ENCODE data around the gene MYOD1.

DNA sequence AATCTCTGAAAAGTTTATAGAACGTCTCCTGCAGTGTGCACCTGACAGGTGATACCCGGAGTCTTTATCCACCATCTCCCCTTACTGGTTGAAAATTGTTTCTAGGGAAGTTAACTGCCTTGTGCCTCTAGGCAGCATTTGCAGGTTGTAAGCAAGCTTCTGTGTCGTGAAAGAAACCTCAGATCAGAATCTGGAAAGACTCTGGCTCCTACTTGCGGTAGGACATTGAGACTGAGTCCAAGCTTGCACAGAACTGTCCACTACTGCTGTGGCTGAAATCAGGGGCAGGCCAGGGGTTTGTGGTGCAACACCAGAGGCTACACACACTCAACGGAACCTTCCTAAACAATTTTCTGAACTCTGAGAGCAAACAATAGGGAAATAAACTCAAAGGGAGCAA is 34.8 kb upstream of the MYOD1 start:
- TF ChIP-seq, protein P1, sequence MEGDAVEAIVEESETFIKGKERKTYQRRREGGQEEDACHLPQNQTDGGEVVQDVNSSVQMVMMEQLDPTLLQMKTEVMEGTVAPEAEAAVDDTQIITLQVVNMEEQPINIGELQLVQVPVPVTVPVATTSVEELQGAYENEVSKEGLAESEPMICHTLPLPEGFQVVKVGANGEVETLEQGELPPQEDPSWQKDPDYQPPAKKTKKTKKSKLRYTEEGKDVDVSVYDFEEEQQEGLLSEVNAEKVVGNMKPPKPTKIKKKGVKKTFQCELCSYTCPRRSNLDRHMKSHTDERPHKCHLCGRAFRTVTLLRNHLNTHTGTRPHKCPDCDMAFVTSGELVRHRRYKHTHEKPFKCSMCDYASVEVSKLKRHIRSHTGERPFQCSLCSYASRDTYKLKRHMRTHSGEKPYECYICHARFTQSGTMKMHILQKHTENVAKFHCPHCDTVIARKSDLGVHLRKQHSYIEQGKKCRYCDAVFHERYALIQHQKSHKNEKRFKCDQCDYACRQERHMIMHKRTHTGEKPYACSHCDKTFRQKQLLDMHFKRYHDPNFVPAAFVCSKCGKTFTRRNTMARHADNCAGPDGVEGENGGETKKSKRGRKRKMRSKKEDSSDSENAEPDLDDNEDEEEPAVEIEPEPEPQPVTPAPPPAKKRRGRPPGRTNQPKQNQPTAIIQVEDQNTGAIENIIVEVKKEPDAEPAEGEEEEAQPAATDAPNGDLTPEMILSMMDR (IDR thresholded peaks at IDR 0.05; ENCODE audit: low read length): no peak
- TF ChIP-seq EZH2 (optimal IDR thresholded peaks at IDR 0.05; ENCODE audit: low read depth, low read length): no peak
